H1 (cell line): ENCODE measurements around the gene PDZRN3. TPM values are rescaled to one million over a fixed set of nuclear protein-coding genes. Genes with fewer than 3 reads are reported as not detected.
A peak's percentile ranks its signal among the peaks of the same experiment; 100 is the strongest.

ENCODE experiments used
- CTCF ChIA-PET: fragments of 300-600 bp; sonication (Branson Sonifier 250); formaldehyde crosslinking; loops from one replicate; lab custom pipeline; 2021; ENCODE audit not compliant: partially characterized antibody; lab: Charles Lee
- POLR2A ChIA-PET: fragments of 300-600 bp; sonication (Branson Sonifier 250); formaldehyde crosslinking; loops from one replicate; lab custom pipeline; 2021; ENCODE audit warnings: inconsistent platforms; ENCODE audit not compliant: partially characterized antibody; lab: Charles Lee
- DNase-seq, 2 experiments: peaks; one replicate each; pipeline versions ENCODE4 v3.0.0 to v3.0.0-alpha.2; 2010 to 2022; ENCODE audit warnings: low spot score in 2 of 2, low read depth in 1 of 2, mixed read lengths in 1 of 2
- FAIRE-seq: peaks from 2 replicates; lab custom pipeline; 2011; peaks lifted over from hg19 to GRCh38; lab: Jason Lieb, UNC
- H2AFZ ChIP-seq: 2 replicates; pipeline ENCODE4 v1.8.1; 2012; ENCODE audit warnings: low read length, inconsistent platforms
- H2AK5ac ChIP-seq: 2 replicates; pipeline ENCODE4 v1.6.1; 2013; ENCODE audit warnings: low read depth, low read length
- H2BK120ac ChIP-seq: replicated peaks from 2 replicates; pipeline ENCODE3; 2013; ENCODE audit warnings: low read depth, low read length, inconsistent platforms
- H2BK12ac ChIP-seq: 2 replicates; pipeline ENCODE4 v1.6.1; 2013; ENCODE audit warnings: low read depth, low read length
- H2BK15ac ChIP-seq: 2 replicates; pipeline ENCODE4 v1.6.1; 2013; ENCODE audit warnings: low read length
- H2BK20ac ChIP-seq: 2 replicates; pipeline ENCODE4 v1.6.1; 2013; ENCODE audit warnings: low read length
- H2BK5ac ChIP-seq: 2 replicates; pipeline ENCODE4 v1.6.1; 2013; ENCODE audit warnings: low read depth, low read length
- H3K14ac ChIP-seq: 2 replicates; pipeline ENCODE4 v1.6.1; 2013; ENCODE audit warnings: inconsistent platforms; ENCODE audit not compliant: insufficient read length
- H3K18ac ChIP-seq: 2 replicates; pipeline ENCODE4 v1.6.1; 2013; ENCODE audit warnings: low read length; ENCODE audit errors: extremely low read depth
- H3K23ac ChIP-seq: 2 replicates; pipeline ENCODE4 v1.6.1; 2013; ENCODE audit warnings: inconsistent platforms; ENCODE audit not compliant: insufficient read length
- H3K23me2 ChIP-seq: 2 replicates; pipeline ENCODE4 v1.6.1; 2013; ENCODE audit warnings: low read depth, low read length
- H3K27ac ChIP-seq: 2 replicates; pipeline ENCODE4 v1.6.1; 2011; ENCODE audit warnings: low read depth, low read length, inconsistent platforms
- H3K27me3 ChIP-seq, 4 experiments: replicated peaks in 1 of 4; 1 replicate in 1 of 4; 2 replicates in 3 of 4; pipeline versions ENCODE4 v1.6.1 to v1.8.1; 2011 to 2013; ENCODE audit warnings: low read length in 3 of 4, mild to moderate bottlenecking in 3 of 4, inconsistent platforms in 2 of 4, mixed read lengths in 2 of 4, moderate library complexity in 1 of 4; ENCODE audit not compliant: control insufficient read depth in 3 of 4, insufficient read depth in 3 of 4; ENCODE audit errors: extremely low read depth in 1 of 4
- H3K36me3 ChIP-seq, 4 experiments: 2 replicates each; pipeline versions ENCODE4 v1.6.1 to v1.8.1; 2011 to 2013; ENCODE audit warnings: mild to moderate bottlenecking in 4 of 4, low read length in 3 of 4, moderate library complexity in 2 of 4, control low read depth in 1 of 4, inconsistent platforms in 1 of 4; ENCODE audit not compliant: insufficient read depth in 4 of 4, control insufficient read depth in 2 of 4
- H3K4ac ChIP-seq: replicated peaks from 2 replicates; pipeline ENCODE3; 2013; ENCODE audit warnings: low read length, low read depth, mixed read lengths, inconsistent platforms; ENCODE audit not compliant: insufficient read length
- H3K4me1 ChIP-seq, 4 experiments: replicated peaks in 1 of 4; 1 replicate in 1 of 4; 2 replicates in 3 of 4; pipeline versions ENCODE4 v1.6.1 to v1.8.1; 2011 to 2013; ENCODE audit warnings: low read length in 3 of 4, inconsistent platforms in 2 of 4, mixed read lengths in 1 of 4; ENCODE audit not compliant: insufficient read depth in 4 of 4, control insufficient read depth in 3 of 4
- H3K4me2 ChIP-seq, 2 experiments: 2 replicates each; pipeline versions ENCODE4 v1.6.1 to v1.8.1; 2011 to 2013; ENCODE audit warnings: low read depth in 2 of 2, low read length in 2 of 2, control low read depth in 1 of 2, inconsistent platforms in 1 of 2, mild to moderate bottlenecking in 1 of 2; ENCODE audit not compliant: insufficient read depth in 1 of 2
- H3K4me3 ChIP-seq, 4 experiments: fragments of 200-600, 300-600 bp in 1 of 4; sonication (generic), shearing (Covaris generic), sonication (Bioruptor Twin) in 1 of 4; 2 replicates each; pipeline versions ENCODE4 v1.5.1 to v1.8.1; 2011 to 2016; ENCODE audit warnings: low read length in 4 of 4, low read depth in 3 of 4, control low read depth in 2 of 4, inconsistent platforms in 2 of 4, mild to moderate bottlenecking in 2 of 4, mixed read lengths in 1 of 4, moderate library complexity in 1 of 4; ENCODE audit not compliant: insufficient read depth in 2 of 4; ENCODE audit errors: extremely low read depth in 1 of 4
- H3K56ac ChIP-seq: replicated peaks from 2 replicates; pipeline ENCODE3; 2013; ENCODE audit warnings: low read depth, mild to moderate bottlenecking, mixed read lengths, low read length, inconsistent platforms; ENCODE audit not compliant: insufficient read length
- H3K79me1 ChIP-seq: 2 replicates; pipeline ENCODE4 v1.6.1; 2013; ENCODE audit warnings: low read depth, low read length, control low read depth
- H3K79me2 ChIP-seq, 2 experiments: 2 replicates each; pipeline versions ENCODE4 v1.6.1 to v1.8.1; 2012 to 2013; ENCODE audit warnings: low read length in 2 of 2, mild to moderate bottlenecking in 2 of 2, inconsistent platforms in 1 of 2; ENCODE audit not compliant: insufficient read depth in 2 of 2, control insufficient read depth in 1 of 2
- H3K9ac ChIP-seq, 4 experiments: replicated peaks in 1 of 4; 1 replicate in 1 of 4; 2 replicates in 3 of 4; pipeline versions ENCODE4 v1.6.1 to v1.8.1; 2011 to 2013; ENCODE audit warnings: low read depth in 3 of 4, low read length in 3 of 4, control low read depth in 2 of 4, mild to moderate bottlenecking in 2 of 4, moderate library complexity in 2 of 4, inconsistent platforms in 1 of 4; ENCODE audit errors: extremely low read depth in 1 of 4
- H3K9me3 ChIP-seq, 2 experiments: 2 replicates each; pipeline versions ENCODE4 v1.6.1 to v1.8.1; 2012 to 2013; ENCODE audit warnings: mild to moderate bottlenecking in 2 of 2, moderate library complexity in 2 of 2, control low read depth in 1 of 2, inconsistent platforms in 1 of 2, low read depth in 1 of 2, low read length in 1 of 2, mixed read lengths in 1 of 2; ENCODE audit not compliant: insufficient read depth in 2 of 2
- H4K20me1 ChIP-seq, 2 experiments: replicated peaks in 1 of 2; 2 replicates each; pipeline versions ENCODE3 to v1.8.1; 2011 to 2013; ENCODE audit warnings: inconsistent platforms in 2 of 2, low read length in 2 of 2, mild to moderate bottlenecking in 1 of 2; ENCODE audit not compliant: insufficient read depth in 2 of 2, control insufficient read depth in 1 of 2
- H4K5ac ChIP-seq: 2 replicates; pipeline ENCODE4 v1.6.1; 2013; ENCODE audit warnings: low read length, low read depth, mixed read lengths, inconsistent platforms; ENCODE audit not compliant: insufficient read length
- H4K8ac ChIP-seq: 2 replicates; pipeline ENCODE4 v1.8.0; 2013; ENCODE audit warnings: mild to moderate bottlenecking, moderate library complexity, low read length, inconsistent platforms; ENCODE audit not compliant: insufficient read depth; ENCODE audit errors: extremely low read depth
- H4K91ac ChIP-seq: replicated peaks from 2 replicates; pipeline ENCODE3; 2013; ENCODE audit warnings: low read length, mixed read lengths, inconsistent platforms; ENCODE audit not compliant: insufficient read length
- ASH2L ChIP-seq: fragments of 200-600, 300-600 bp; sonication (generic); IDR thresholded peaks from one replicate; pipeline ENCODE4 v1.7.1; 2017; ENCODE audit warnings: low read length
- KDM5A ChIP-seq: fragments of 200-600 bp; IDR thresholded peaks from 2 replicates; pipeline ENCODE4 v1.7.1; 2012; ENCODE audit warnings: mild to moderate bottlenecking, low read length, inconsistent platforms, mixed read lengths
- TEAD4 ChIP-seq: IDR thresholded peaks from 2 replicates; pipeline ENCODE4 v1.6.1; 2012; ENCODE audit warnings: low read depth, low read length, inconsistent platforms, mixed read lengths
- WGBS, 2 experiments: shearing (Covaris generic) in 1 of 2; methylation state at CpG; one replicate each; pipeline versions ENCODE4 v1.1.6 to v1.1.7; 2013 to 2015; ENCODE audit warnings: low lambda C conversion rate in 2 of 2, mixed read lengths in 2 of 2, inconsistent platforms in 1 of 2, low coverage in 1 of 2, missing lambda C conversion rate in 1 of 2; ENCODE audit not compliant: insufficient replicate concordance in 2 of 2, insufficient coverage in 1 of 2, insufficient read length in 1 of 2; ENCODE audit errors: extremely low coverage in 1 of 2, missing lambda C conversion rate in 1 of 2; 5-methylcytosine and 5-hydroxymethylcytosine counted together
- polyA plus RNA-seq, 7 experiments: library from polyadenylated mRNA; depleted of rRNA in 3 of 7; stranded (reverse) in 5 of 7; unstranded in 2 of 7; fragments of >200 nt in 5 of 7; fragments of 200-250 nt in 2 of 7; gene quantifications; 1 replicate in 5 of 7; 2 replicates in 1 of 7; 4 replicates in 1 of 7; pipeline versions ENCODE4 v1.2.1 to v1.2.3, GENCODE V29; 2011 to 2013; ENCODE audit warnings: missing spikeins in 2 of 7, mixed read lengths in 2 of 7
- total RNA-seq: library from RNA; stranded (reverse); fragmentation: NEBNext Ultra II Directional; extraction: Animal tissue kit (Norgen Biotek cat#: 25700); gene quantifications from 2 replicates; pipeline ENCODE4 v1.2.1, GENCODE V29; 2021

Gene PDZRN3
- total and polyA plus RNA-seq, 2 of the 8 experiments (the other 6 are each of a cell fraction or from before 2014, with no cell fraction given): 4.2 to 20.5 TPM

GRCh38 chr3:73404435-73404834 lies 220.3 kb downstream of the PDZRN3 start:
- Histone ChIP-seq H4K91ac (no peak overlapping the region), H3K4me3 (no peak overlapping the region), H3K4ac (no peak overlapping the region), H3K23me2 (no peaks in the 10 kb centered on the region), H4K8ac (no peak overlapping the region), H3K9ac (no peak overlapping the region), H3K27me3 (no peaks in the 10 kb centered on the region), H2BK120ac (no peak overlapping the region), H2BK12ac (no peak overlapping the region), H2AK5ac (no peak overlapping the region), H3K9me3 (no peaks in the 10 kb centered on the region), H3K27ac (no peak overlapping the region), H3K36me3 (peaks cover 0 to 3% (median 0%) of the 10 kb centered on the region in 4 experiments; a peak in 2 of 8 replicates), H3K23ac (no peak overlapping the region), H2BK20ac (no peak overlapping the region), H2BK15ac (no peak overlapping the region), H3K79me2 (no peaks in the 10 kb centered on the region), H2BK5ac (no peak overlapping the region), H3K14ac (no peak overlapping the region), H3K4me2 (no peak overlapping the region), H4K20me1 (no peaks in the 10 kb centered on the region), H4K5ac (no peak overlapping the region), H3K79me1 (no peaks in the 10 kb centered on the region), H3K4me1 (peaks cover 0 to 3% (median 0%) of the 10 kb centered on the region in 4 experiments; a peak in 1 of 7 replicates), H3K18ac (no peak overlapping the region), H3K56ac (no peak overlapping the region), H2AFZ (no peak overlapping the region)
- FAIRE-seq (no peak), DNase-seq (no peak)
- 83% methylated on average over 5 of the region's 5 CpGs; no CpG with 5 or more reads in 1 of the 2 experiments for WGBS, 2 experiments
- TF ChIP-seq ASH2L: no peak
- no peak for TF ChIP-seq KDM5A
- 0 out of 2 replicates have a peak, but pooled peaks have one; percentile 14 for TF ChIP-seq TEAD4
- POLR2A ChIA-PET: no interaction called here
- CTCF ChIA-PET: interaction anchor here (1.1 kb wide), 1 partner anchor 18 kb away, joined by 3 read pairs; no protein-coding TSS in a partner anchor
